Frontal cortex (tissue), 4 donors: ENCODE results near the gene SIGLEC12. TPM values are rescaled to one million over a fixed set of nuclear protein-coding genes. Genes with fewer than 3 reads are reported as not detected.

ENCODE experiments used
- DNase-seq, 2 donors: peaks; one replicate each; pipeline ENCODE4 v3.0.0; 2012; ENCODE audit warnings: low spot score in 2 of 2
- FAIRE-seq: peaks from 2 replicates; lab custom pipeline; 2012; peaks lifted over from hg19 to GRCh38; lab: Jason Lieb, UNC
- total RNA-seq: library from RNA; depleted of rRNA; stranded (reverse); fragments of >200 nt; gene quantifications from one replicate; pipeline ENCODE4 v1.2.3, GENCODE V29; 2014
- donor health status: control.
- donor health status: control.
- donor health status: control.

SIGLEC12 gene
- total RNA-seq, result not detected

GRCh38 chr19:51501594-51502263 lies at the start of gene SIGLEC12:
Gene SIGLEC12 (minus strand): TSS chr19:51501800. CDS start chr19:51501733, 67 bp downstream.
- DNase-seq, result no peak
- FAIRE-seq, result no peak

GRCh38 chr19:51550848-51551672 lies 49.5 kb upstream of the SIGLEC12 start:
- FAIRE-seq (no peak), DNase-seq (no peak)

- no peak for DNase-seq
- no peak for FAIRE-seq
Observed at GRCh38 chr19:51549533-51550324, 48.1 kb upstream of the SIGLEC12 start.

- no peak for DNase-seq
- FAIRE-seq, result no peak
Observed at GRCh38 chr19:51548891-51549305, 47.3 kb upstream of the SIGLEC12 start.

- no peak for FAIRE-seq
Observed at GRCh38 chr19:51548213-51548651, 46.6 kb upstream of the SIGLEC12 start.

GRCh38 chr19:51547397-51548212 lies 46.0 kb upstream of the SIGLEC12 start:
- FAIRE-seq, result no peak
- DNase-seq, result no peak

More at GRCh38 chr19:51548213-51548651, 46.6 kb upstream of the SIGLEC12 start:
- no peak for DNase-seq

- no peak for FAIRE-seq
- no peak for DNase-seq
Observed at GRCh38 chr19:51546650-51547396, 45.2 kb upstream of the SIGLEC12 start.

GRCh38 chr19:51546107-51546649 lies 44.6 kb upstream of the SIGLEC12 start:
- FAIRE-seq, result no peak

GRCh38 chr19:51544038-51544437 lies 42.4 kb upstream of the SIGLEC12 start:
- FAIRE-seq (no peak), DNase-seq (no peak)

More at GRCh38 chr19:51546107-51546649, 44.6 kb upstream of the SIGLEC12 start:
- no peak for DNase-seq

GRCh38 chr19:51542699-51543098 lies 41.1 kb upstream of the SIGLEC12 start:
- FAIRE-seq, result no peak
- DNase-seq, result no peak

GRCh38 chr19:51541458-51542357 lies 40.1 kb upstream of the SIGLEC12 start:
- DNase-seq (no peak), FAIRE-seq (no peak)

- no peak for FAIRE-seq
Observed at GRCh38 chr19:51539821-51540366, 38.3 kb upstream of the SIGLEC12 start.

GRCh38 chr19:51535535-51535934 lies 33.9 kb upstream of the SIGLEC12 start:
- FAIRE-seq (no peak), DNase-seq (no peak)

More at GRCh38 chr19:51539821-51540366, 38.3 kb upstream of the SIGLEC12 start:
- DNase-seq, result no peak

- DNase-seq, result no peak
- FAIRE-seq, result no peak
Observed at GRCh38 chr19:51531349-51532315, 30.0 kb upstream of the SIGLEC12 start, which contains the start of gene SIGLEC6. Gene SIGLEC6 (minus strand): TSS chr19:51531670. CDS start chr19:51531648, 22 bp downstream.

- DNase-seq (no peak), FAIRE-seq (no peak)
Observed at GRCh38 chr19:51530616-51531015, 29.0 kb upstream of the SIGLEC12 start.

- no peak for DNase-seq
- FAIRE-seq, result no peak
Observed at GRCh38 chr19:51529301-51529700, 27.7 kb upstream of the SIGLEC12 start.
